Transverse colon (tissue), 4 donors: ENCODE measurements around the gene SRRT. TPM values are rescaled to one million over a fixed set of nuclear protein-coding genes. Genes with fewer than 3 reads are reported as not detected.

Experiments used
- DNase-seq: peaks from one replicate; pipeline ENCODE4 v3.0.0-alpha.2; 2019
- H3K27ac ChIP-seq, 4 donors: fragments of 200-600 bp; sonication (generic); 2 replicates each; pipeline ENCODE4 v1.5.1; 2016 to 2018; ENCODE audit warnings: inconsistent platforms in 4 of 4
- H3K27me3 ChIP-seq: fragments of 200-600 bp; sonication (generic); 2 replicates; pipeline ENCODE4 v1.5.1; 2017; ENCODE audit warnings: inconsistent platforms
- H3K36me3 ChIP-seq, 4 donors: fragments of 200-600 bp; sonication (generic); 2 replicates each; pipeline ENCODE4 v1.5.1; 2017 to 2019; ENCODE audit warnings: inconsistent platforms in 4 of 4
- H3K4me1 ChIP-seq, 4 donors: fragments of 200-600 bp; sonication (generic); 2 replicates each; pipeline ENCODE4 v1.5.1; 2017 to 2020; ENCODE audit warnings: inconsistent platforms in 4 of 4
- H3K4me3 ChIP-seq, 4 donors: fragments of 200-600 bp; sonication (generic); 1 replicate in 1 of 4; 2 replicates in 3 of 4; pipeline versions ENCODE4 v1.5.1 to v1.6.1; 2017 to 2019; ENCODE audit warnings: inconsistent platforms in 4 of 4
- H3K9me3 ChIP-seq, 2 donors: fragments of 200-600 bp; sonication (generic); 2 replicates each; pipeline ENCODE4 v1.5.1; 2017 to 2019; ENCODE audit warnings: inconsistent platforms in 2 of 2
- EP300 ChIP-seq: sonication (generic); formaldehyde crosslinking; IDR thresholded peaks from one replicate; pipeline ENCODE4 v1.6.1; 2017; ENCODE audit warnings: antibody characterized with exemption, low read depth
- POLR2A ChIP-seq: fragments of 450-650 bp; IDR thresholded peaks from one replicate; pipeline ENCODE4 v1.6.1; 2016; ENCODE audit warnings: antibody characterized with exemption, mild to moderate bottlenecking, moderate library complexity
- POLR2AphosphoS5 ChIP-seq, 3 donors: sonication (generic); formaldehyde crosslinking; IDR thresholded peaks; one replicate each; pipeline ENCODE4 v1.6.1; 2016; ENCODE audit warnings: antibody characterized with exemption in 3 of 3
- WGBS, 2 donors: methylation state at CpG; one replicate each; pipeline ENCODE4 v1.1.5; 2018; ENCODE audit warnings: low coverage in 1 of 2; 5-methylcytosine and 5-hydroxymethylcytosine counted together
- in situ Hi-C, 4 donors: fragments of 200-750 bp; cut with MboI; loops; one replicate each; pipeline versions ENCODE4 v1.15.0 to v1.15.1; 2017; ENCODE audit warnings: low sequenced_read_pairs in 3 of 4, low pct_ligation_motif_present in 1 of 4, low pct_unique_long_range_greater_than_20kb in 1 of 4
- intact Hi-C: fragments of 100-400 bp; cut with DNase I; formaldehyde crosslinking; loops from one replicate; pipeline ENCODE4 v1.15.1; 2023; ENCODE audit warnings: low total_unique reads
- total RNA-seq, 4 donors: library from RNA; depleted of rRNA; stranded (reverse); fragments of >200 nt; gene quantifications; one replicate each; pipeline ENCODE4 v1.1.0, GENCODE V29; 2016
- TF ChIP-seq, protein P1 (sequence below), 5 experiments: fragments of 200-600 bp in 3 of 5; fragments of 450-650 bp in 2 of 5; sonication (generic) in 3 of 5; IDR thresholded peaks; 1 replicate in 2 of 5; 2 replicates in 3 of 5; pipeline ENCODE4 v1.5.1; 2016 to 2017; ENCODE audit warnings: antibody characterized with exemption in 5 of 5, inconsistent platforms in 3 of 5, mild to moderate bottlenecking in 2 of 5, moderate library complexity in 1 of 5

Gene SRRT
- total RNA-seq, 4 donors from 2014 or later, result 64.6 to 217 (median 103) TPM

DNA sequence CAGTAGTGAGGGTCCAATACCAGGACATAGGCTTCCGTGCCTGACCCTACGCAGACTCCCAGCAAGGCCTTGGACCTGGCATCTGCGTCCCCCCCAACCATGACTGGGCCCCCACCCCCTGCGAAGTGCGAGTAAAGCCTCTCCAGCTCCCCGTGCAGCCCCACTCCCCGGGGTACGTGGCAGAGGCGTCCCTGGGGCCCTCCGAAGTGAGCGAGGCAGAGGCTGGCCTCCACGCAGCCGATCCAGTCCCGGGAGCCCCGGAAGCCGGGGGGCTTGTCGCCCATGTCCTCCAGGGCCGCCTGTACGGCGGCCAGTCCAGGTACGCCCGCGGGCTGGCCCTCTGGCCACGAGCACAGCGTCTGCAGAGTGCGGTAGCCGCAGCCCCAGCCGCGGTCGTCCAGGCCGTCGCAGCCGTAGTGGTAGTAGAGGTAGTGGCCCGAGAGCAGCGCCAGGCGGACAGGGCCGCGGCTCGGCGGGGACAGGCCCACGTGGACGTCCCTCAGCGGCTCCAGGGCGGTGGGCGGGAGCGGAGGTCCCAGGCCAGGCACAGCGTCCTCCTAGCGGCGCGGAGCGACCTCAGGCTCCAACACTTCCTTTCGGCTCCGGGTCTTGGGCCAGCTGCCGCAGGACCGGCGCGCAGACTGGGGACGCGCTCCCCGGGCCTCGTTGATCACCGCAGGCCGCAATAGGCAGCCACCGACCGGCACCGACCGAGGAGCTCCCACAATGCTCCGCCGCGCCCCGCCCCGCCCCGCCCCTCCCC is 14.3 kb downstream of the SRRT start, which contains the start of gene UFSP1:
Gene UFSP1, minus strand, starts transcription at position 728 of the 763 bp plus-strand sequence. Its CDS starts 444 bp downstream, at position 284.
- peak within 1 kb of the TSS; percentile 94 to 100 (median 96) for H3K27ac ChIP-seq
- intact Hi-C loops (no loop called here), in situ Hi-C loops (no loop called here)
- H3K4me1 ChIP-seq, result peaks cover 26 to 46% (median 30%) of the 10 kb centered on the region in 4 donors
- peaks cover 4% of the 10 kb centered on the region for H3K27me3 ChIP-seq
- H3K36me3 ChIP-seq, result peaks cover 0 to 31% (median 15%) of the 10 kb centered on the region in 4 donors
- no peaks in the 10 kb centered on the region for H3K9me3 ChIP-seq
- WGBS, 2 donors, result 4% methylated on average over 27 of the region's 73 CpGs; no CpG with 5 or more reads in 1 of the 2 donors
- DNase-seq, result no peak
- no peak for TF ChIP-seq EP300
- no peak for TF ChIP-seq POLR2AphosphoS5 (IDR thresholded peaks at IDR 0.05)
- TF ChIP-seq, protein P1, sequence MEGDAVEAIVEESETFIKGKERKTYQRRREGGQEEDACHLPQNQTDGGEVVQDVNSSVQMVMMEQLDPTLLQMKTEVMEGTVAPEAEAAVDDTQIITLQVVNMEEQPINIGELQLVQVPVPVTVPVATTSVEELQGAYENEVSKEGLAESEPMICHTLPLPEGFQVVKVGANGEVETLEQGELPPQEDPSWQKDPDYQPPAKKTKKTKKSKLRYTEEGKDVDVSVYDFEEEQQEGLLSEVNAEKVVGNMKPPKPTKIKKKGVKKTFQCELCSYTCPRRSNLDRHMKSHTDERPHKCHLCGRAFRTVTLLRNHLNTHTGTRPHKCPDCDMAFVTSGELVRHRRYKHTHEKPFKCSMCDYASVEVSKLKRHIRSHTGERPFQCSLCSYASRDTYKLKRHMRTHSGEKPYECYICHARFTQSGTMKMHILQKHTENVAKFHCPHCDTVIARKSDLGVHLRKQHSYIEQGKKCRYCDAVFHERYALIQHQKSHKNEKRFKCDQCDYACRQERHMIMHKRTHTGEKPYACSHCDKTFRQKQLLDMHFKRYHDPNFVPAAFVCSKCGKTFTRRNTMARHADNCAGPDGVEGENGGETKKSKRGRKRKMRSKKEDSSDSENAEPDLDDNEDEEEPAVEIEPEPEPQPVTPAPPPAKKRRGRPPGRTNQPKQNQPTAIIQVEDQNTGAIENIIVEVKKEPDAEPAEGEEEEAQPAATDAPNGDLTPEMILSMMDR (IDR thresholded peaks at IDR 0.05), result no peak
- no peak for TF ChIP-seq POLR2A
- peak within 1 kb of the TSS; percentile 51 to 90 (median 60) for H3K4me3 ChIP-seq

DNA sequence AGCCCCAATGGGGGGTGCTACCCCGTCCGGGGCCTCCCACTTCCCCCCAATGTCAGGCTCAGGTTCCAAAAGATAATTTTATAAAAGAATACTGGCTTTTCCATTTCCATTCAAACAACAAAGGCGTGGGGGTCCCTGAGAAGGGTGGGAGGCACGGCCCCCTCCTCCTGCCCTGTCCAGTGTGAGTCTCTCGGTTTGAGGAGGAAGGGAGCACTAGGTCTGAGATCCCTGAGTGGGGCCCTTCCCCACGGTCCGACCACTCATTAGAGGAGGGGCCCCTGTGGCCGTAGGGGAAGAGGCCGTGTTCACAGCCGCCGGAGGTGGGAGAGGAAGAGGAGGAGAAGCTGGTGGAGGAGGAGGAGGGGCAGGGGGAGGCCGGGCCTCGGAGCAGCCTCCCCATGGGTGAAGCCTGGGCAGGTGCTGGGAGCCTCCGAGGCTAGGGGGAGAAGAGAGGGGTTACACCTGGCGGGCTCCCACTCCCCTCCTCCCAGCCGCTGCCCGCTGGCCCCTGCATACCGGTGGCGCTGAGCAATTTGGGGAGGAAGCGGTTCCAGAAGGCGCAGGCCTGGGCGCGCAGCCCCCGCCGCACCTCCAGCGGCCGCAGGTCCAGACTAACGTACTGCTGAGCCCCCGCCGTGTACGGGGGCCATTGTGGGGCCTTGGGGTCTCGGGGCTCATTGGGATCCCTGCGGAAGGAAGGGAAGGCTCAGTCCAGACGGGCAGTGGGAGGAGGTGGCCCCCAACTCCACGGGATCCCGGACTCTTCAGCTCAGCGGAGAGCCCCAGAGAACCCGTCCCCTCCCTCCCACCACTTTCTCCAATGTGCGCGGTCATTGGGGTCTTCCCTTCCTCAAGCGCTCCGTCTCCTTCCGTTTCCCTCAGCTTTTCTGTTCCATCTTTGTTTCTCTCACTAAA is 16.0 kb downstream of the SRRT start:
- DNase-seq, result no peak
- WGBS, 2 donors, result 38 to 41% methylated on average over 13 to 43 of the region's 43 CpGs
- H3K27me3 ChIP-seq, result peaks cover 22% of the 10 kb centered on the region
- intact Hi-C loops (loop anchor here (5.0 kb wide), 1 partner anchor 186 kb away; no protein-coding TSS in a partner anchor), in situ Hi-C loops (loop anchor here in 2 of 4 donors (5.0 to 10.0 kb wide), 2 partner anchors 171 to 254 kb away; no protein-coding TSS in a partner anchor)
- no peaks in the 10 kb centered on the region for H3K9me3 ChIP-seq
- peaks cover 0 to 14% (median 6%) of the 10 kb centered on the region in 4 donors for H3K36me3 ChIP-seq
- TF ChIP-seq, protein P1 (IDR thresholded peaks at IDR 0.05), result no peak
- TF ChIP-seq POLR2AphosphoS5 (IDR thresholded peaks at IDR 0.05) (no peak), POLR2A (no peak), EP300 (no peak)
- H3K27ac ChIP-seq, result peak overlapping the region; percentile 94 to 100 (median 96)
- peaks cover 38 to 64% (median 44%) of the 10 kb centered on the region in 4 donors for H3K4me1 ChIP-seq
- H3K4me3 ChIP-seq, result peak overlapping the region; percentile 51 to 90 (median 60)

DNA sequence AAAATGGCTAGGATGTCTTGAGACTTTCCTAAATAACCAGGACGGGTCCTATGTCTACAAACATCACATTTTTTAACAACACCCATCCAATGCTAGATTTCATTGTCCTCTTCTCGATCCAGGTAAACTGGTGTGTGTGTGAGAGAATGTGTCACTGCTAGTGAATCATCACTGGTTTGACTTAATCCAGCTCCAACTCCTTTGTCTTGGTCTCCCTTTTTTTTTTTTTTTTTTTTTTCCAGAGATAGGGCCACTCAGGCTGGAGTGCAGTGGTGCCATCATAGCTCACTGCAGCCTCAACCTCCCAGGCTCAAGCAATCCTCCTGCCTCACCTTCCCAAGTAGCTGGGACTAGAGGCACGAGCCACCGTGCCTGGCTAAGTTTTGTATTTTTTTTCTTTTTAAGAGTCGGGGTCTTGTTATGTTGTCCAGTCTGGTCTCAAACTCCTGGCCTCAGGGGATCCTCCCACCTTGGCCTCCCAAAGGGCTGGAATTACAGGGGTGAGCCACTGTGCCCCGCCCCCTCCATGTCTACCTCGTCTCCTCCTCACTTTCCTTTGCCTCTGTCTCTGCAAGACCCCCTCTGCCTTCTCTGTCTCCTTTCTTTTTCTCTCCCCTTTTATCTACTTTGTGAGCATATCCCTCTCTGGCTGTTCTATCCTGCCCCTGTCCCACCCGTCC is 16.8 kb downstream of the SRRT start:
- in situ Hi-C loops (loop anchor here in 2 of 4 donors (5.0 to 10.0 kb wide), 2 partner anchors 171 to 253 kb away; no protein-coding TSS in a partner anchor), intact Hi-C loops (loop anchor here (5.0 kb wide), 1 partner anchor 186 kb away; no protein-coding TSS in a partner anchor)
- peaks cover 46 to 71% (median 52%) of the 10 kb centered on the region in 4 donors for H3K4me1 ChIP-seq

More for the DNA sequence above, 16.8 kb downstream of the SRRT start:
- no peak overlapping the region for H3K27ac ChIP-seq
- H3K36me3 ChIP-seq, result peaks cover 0 to 6% (median 2%) of the 10 kb centered on the region in 4 donors
- H3K27me3 ChIP-seq, result peaks cover 30% of the 10 kb centered on the region
- H3K9me3 ChIP-seq, result no peaks in the 10 kb centered on the region
- 70 to 71% methylated on average over 6 to 8 of the region's 8 CpGs for WGBS, 2 donors
- H3K4me3 ChIP-seq, result no peak overlapping the region
- TF ChIP-seq POLR2AphosphoS5 (IDR thresholded peaks at IDR 0.05) (no peak), EP300 (no peak), POLR2A (no peak)
- TF ChIP-seq, protein P1 (IDR thresholded peaks at IDR 0.05), result no peak
- no peak for DNase-seq
